ENCODE data around the gene DPP6.

The DPP6 gene

DNA sequence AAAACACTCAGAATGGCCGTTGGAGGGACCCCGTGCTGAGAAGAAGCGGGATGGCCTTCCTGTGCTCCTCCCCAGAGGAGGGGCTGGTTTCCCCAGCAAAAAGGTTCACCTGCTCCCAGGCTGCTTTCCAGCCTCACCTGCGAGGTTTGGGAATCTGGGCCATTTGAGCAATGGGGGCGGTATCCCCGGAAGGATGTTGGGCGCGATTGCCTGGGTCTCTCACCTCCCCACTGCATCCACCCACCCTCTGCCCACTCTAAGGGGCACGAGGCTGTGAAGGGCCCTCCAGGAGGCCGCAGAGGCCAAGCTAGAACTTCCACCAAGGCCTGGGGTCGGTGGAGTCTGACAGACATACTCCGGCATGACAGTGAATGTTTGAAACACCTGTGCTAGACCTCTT lies 803.2 kb downstream of the DPP6 start:
- no peak for DNase-seq

- no peak for DNase-seq
Observed at GRCh38 chr7:154856733-154857132, 804.5 kb downstream of the DPP6 start.

- DNase-seq: no peak
Observed at GRCh38 chr7:154857240-154857639, 805.0 kb downstream of the DPP6 start.

GRCh38 chr7:154857728-154858681 lies 805.8 kb downstream of the DPP6 start:
- DNase-seq: peak in 12 of 56 donors; percentile 19 to 59 (median 28)

DNA sequence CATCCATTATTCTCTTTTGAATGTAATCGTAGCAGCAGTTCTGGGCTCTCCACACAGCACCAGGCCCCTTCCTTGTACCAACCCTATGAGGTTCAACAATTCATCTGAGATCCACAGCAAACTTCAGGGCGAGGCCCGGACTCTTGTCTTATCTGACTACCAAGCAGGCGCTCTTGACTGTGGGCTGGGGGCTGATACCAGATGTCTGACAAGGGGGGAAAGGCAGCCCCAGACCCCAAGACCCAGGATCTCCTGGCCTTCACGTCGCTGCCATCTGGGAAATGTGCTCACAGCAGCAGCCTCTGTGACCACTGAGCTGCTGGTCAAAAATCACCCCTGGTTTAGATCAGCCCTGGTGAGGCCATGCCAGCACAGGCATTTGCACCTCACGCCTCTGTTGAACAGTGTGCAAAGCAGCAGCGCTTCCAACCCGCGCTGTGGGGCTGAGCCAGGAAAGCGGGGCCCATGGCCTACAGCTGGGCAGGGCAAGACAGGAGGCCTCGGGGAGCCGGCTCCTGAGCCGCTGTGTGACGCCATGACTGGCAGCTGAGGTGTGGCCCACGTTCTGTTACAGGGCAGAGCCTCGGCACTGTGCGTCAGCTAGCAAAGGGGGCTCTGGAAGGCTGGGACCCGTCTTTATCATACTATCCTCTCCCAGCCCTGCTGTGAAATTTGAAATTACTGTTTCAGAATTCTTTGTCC lies 806.8 kb downstream of the DPP6 start:
- DNase-seq: no peak

GRCh38 chr7:154859747-154860620 lies 807.8 kb downstream of the DPP6 start:
- peak in 3 of 56 donors; percentile 37 to 55 (median 48) for DNase-seq

DNA sequence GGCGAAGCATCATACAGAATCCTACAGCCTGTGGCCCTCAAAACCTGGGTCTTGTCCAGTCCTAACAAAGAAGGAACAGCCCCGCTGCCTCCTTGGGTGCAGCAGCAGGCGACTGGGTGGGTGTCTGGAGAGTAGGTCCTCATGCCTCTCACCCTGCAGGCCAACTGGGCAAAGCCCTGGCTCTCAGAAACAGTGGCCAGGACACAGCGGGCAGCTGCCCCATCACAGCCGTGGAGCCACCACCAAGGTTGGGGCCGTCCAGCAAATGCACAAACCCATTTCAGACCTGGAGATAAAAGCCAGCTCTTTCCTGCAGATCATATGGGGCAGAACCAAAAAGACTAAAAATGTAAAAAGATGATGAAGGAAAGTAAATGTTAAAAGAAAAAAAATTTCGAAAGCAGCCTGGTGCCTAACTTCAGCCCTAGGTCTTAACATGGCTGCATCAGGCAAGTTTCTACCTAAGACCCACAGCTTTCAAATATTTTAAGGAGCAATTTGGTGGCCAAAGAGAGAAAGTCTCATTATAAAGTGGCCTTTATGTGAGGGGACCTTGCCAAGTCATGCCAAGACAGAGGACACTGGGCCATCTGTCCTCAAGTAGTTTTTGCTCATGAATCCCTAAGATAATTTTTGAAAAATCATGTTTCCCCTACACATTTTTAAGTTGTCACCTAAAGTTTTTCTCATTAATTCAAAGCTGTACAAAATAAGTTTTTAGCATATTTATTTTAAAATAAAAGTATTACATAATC lies 808.6 kb downstream of the DPP6 start:
- DNase-seq: no peak

DNA sequence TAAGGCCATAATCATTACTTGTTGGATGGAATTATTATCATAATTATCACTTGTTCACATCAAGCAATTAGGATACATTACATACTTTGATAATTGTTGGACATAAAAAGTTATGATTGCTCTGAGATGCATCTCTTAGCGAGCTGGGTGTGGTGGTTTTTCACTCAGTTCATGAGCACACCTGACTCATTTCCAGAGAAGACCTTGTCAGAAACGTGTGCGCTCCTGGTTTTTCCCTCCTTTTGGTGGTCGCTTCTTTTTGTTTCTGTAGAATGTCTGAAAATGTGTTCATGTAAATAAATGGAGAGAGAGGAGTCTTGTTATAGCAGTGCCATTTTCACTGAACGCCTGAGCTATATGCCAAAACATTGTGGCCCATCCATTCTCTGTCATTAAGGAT lies 809.4 kb downstream of the DPP6 start:
- DNase-seq: no peak

DNA sequence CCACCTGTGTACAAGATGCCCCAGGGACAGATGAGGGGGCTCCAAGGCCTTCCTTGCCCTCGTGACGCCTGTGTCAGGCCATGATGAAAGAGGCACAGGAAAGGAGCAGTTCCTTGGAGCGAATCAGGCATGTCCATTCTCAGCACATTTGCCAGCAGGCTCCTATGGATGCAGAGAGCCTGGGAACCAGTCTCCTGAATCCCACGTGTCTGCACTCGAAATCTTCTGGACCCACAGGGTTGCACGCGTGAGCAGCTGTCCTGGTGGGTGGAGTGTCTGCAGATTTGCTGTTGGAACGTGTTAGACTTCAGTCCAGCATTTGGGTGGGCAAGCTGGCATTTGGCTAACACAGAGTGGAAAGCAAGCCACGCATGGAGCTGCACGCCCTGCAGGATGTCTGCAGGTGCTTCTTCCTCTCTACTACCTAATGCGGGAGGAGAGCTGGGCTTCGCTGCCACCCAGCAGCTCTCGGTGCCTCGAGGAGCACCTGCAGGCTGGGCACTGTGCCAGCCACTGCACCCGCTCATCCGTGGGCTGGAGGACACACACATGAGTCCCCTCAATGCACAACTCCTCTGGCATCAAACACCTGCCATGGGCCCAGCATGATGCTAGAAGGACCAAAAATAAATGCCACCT lies 810.1 kb downstream of the DPP6 start:
- DNase-seq: no peak

- DNase-seq: no peak
Observed at GRCh38 chr7:154863766-154864522, 811.7 kb downstream of the DPP6 start.

- no peak for DNase-seq
Observed at GRCh38 chr7:154864523-154864891, 812.3 kb downstream of the DPP6 start.

DNA sequence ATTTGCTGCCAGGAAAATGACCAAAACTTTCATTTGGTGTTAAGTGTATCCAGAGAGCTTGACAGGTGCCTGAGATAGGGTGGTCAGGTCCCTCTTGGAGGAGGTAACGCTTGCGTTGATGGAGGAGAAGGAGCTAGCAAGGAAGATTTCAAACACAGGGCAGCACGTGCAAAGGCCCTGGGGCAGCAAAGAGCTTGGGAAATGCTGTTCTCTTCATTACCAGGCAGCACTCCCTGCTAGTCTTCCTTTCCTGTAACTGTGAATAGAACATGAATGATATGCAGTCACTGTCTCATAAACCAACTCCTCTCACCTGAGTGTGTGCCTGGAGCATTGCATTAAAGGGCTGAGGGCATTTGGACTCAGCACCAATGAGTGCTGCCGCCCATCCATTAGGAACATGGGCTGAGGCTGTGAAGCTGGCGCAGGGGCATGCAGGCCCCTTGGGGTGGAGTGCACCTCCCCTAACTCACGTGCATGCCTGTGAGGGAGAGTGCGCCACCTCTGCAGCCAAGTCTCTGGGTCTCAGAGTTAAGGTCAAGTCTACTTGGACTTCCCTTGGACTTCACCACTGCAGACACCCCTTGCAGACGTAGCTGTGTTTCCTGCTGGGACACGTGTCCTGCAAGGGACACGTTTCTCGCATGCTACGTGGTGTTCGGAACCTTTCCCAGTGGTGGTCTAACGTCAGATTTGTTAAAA lies 813.9 kb downstream of the DPP6 start:
- no peak for DNase-seq

DNA sequence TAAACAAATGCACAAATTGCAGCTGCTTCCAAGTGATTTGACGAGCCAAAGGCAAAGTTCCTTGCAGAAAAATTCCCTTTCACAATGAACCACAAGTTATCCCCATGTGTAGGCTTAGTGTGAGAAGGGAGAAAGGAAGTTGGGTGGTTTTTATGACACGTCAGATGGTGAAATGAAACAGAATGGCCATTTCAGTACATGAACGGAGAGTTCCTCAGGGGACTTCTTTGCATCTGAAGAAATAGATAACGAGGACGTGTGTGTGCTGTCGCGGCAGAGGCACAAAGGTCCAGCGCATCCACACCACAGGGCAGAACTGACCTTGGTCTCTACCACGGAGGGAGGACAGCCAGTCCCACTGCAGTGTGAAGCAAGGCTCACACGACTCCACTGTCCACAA lies 814.9 kb downstream of the DPP6 start:
- DNase-seq: no peak

GRCh38 chr7:154868921-154869320 lies 816.7 kb downstream of the DPP6 start:
- DNase-seq: no peak

DNA sequence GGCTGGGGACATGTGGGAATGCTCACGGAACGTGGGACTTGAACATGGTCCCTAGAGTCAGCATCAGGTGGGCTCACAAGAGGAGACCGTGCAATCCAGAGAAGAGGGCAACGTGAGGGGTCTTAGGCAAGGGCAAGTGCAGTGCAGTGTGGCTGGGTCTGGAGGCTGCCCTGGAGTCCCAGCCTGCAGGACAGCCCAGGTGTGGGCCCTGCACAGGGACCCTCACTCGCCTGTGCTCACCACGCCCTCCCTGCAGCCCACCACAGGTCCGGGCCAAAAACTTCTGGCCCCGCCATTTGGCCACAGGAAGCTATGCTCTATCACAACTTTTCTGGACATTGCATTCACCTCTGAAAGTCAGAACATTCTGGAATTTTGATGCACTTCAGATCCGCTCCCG lies 817.2 kb downstream of the DPP6 start:
- no peak for DNase-seq

DNA sequence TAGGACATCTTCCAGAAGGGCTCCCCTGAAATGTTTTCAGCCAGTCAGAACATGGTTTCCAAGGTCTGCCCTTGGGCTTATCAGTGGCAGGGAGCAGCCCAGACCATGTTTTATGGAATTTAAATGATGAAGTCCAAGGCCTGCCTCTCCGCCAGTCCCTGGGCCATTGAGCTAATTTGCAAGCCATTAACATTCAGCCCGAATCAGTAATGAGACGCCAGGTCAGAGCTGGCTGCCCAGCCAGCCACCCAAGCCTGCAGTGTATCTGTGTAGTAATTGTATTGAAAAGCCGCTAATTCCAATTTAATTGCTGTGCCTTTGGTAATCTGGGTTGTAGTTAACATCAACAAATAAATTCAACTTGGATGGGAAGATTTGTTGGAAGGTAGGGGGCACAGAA lies 819.3 kb downstream of the DPP6 start:
- DNase-seq: peak in 11 of 56 donors; percentile 13 to 46 (median 37)

- peak in 2 of 56 donors; percentile 24 to 29 for DNase-seq
Observed at GRCh38 chr7:154871928-154872750, 819.9 kb downstream of the DPP6 start.
